HepG2 (cell line): Measurements from ENCODE around the gene EIF4A3. TPM values are rescaled to one million over a fixed set of nuclear protein-coding genes. Genes with fewer than 3 reads are reported as not detected.

ENCODE experiments used
- ATAC-seq: fragments of 200-7000 bp; cut with Tn5 transposase; 3 replicates; pipeline ENCODE4 v1.9.1; 2020; ENCODE audit warnings: mild to moderate bottlenecking, moderate library complexity
- BruUV-seq: library from RNA; stranded (reverse); fragments of 400-500 nt; replicated peaks from 2 replicates; lab custom pipeline; 2021; lab: Mats Ljungman, UMichigan
- CTCF ChIA-PET: fragments of 300-600 bp; formaldehyde crosslinking; extraction: SDS; loops from one replicate; lab custom pipeline; 2021; ENCODE audit warnings: low total read pairs, inconsistent platforms, low intra/inter-chr PET ratio; lab: Yijun Ruan, JAX
- POLR2A ChIA-PET: fragments of 350-600 bp; sonication (Branson Sonifier 250); formaldehyde crosslinking; loops from one replicate; lab custom pipeline; 2020; ENCODE audit warnings: antibody characterized with exemption, inconsistent platforms; lab: Yijun Ruan, JAX
- DNase-seq: peaks from one replicate; pipeline ENCODE4 v3.0.0-alpha.2; 2015; ENCODE audit warnings: low spot score
- FAIRE-seq: peaks from 3 replicates; lab custom pipeline; 2011; peaks lifted over from hg19 to GRCh38; lab: Jason Lieb, UNC
- H2AFZ ChIP-seq: one replicate; pipeline ENCODE4 v1.6.1; 2011; ENCODE audit warnings: low read length, inconsistent platforms
- H3K27ac ChIP-seq: fragments of 300-600 bp; 3 replicates; pipeline ENCODE4 v1.8.0; 2011; ENCODE audit warnings: mixed run types, mild to moderate bottlenecking, mixed read lengths, low read length, inconsistent platforms; ENCODE audit not compliant: insufficient read depth; ENCODE audit errors: extremely low read length
- H3K27me3 ChIP-seq, 2 experiments: fragments of 200-600 bp in 1 of 2; 2 replicates in 1 of 2; 3 replicates in 1 of 2; pipeline versions ENCODE4 v1.6.0 to v1.8.0; 2011; ENCODE audit warnings: low read length in 2 of 2, mild to moderate bottlenecking in 2 of 2, moderate library complexity in 2 of 2, inconsistent platforms in 1 of 2; ENCODE audit not compliant: insufficient read depth in 2 of 2, control insufficient read depth in 1 of 2
- H3K36me3 ChIP-seq, 2 experiments: fragments of 200-600 bp in 1 of 2; replicated peaks in 1 of 2; 2 replicates in 1 of 2; 3 replicates in 1 of 2; pipeline versions ENCODE4 v1.5.1 to v1.8.0; 2011; ENCODE audit warnings: low read length in 2 of 2, inconsistent platforms in 1 of 2; ENCODE audit not compliant: insufficient read depth in 2 of 2, control insufficient read depth in 1 of 2
- H3K4me1 ChIP-seq: 2 replicates; pipeline ENCODE4 v1.5.1; 2012; ENCODE audit warnings: low read length, inconsistent platforms; ENCODE audit not compliant: insufficient read depth
- H3K4me2 ChIP-seq: 2 replicates; pipeline ENCODE4 v1.6.0; 2011; ENCODE audit warnings: low read depth, low read length, inconsistent platforms
- H3K4me3 ChIP-seq, 3 experiments: fragments of 200-600 bp in 1 of 3; sonication (generic), shearing (Covaris generic) in 1 of 3; replicated peaks in 1 of 3; 2 replicates each; pipeline ENCODE4 v1.5.1; 2011 to 2016; ENCODE audit warnings: low read length in 3 of 3, inconsistent platforms in 2 of 3, low read depth in 2 of 3, mild to moderate bottlenecking in 2 of 3, control low read depth in 1 of 3, mixed read lengths in 1 of 3; ENCODE audit not compliant: insufficient read depth in 1 of 3
- H3K79me2 ChIP-seq: one replicate; pipeline ENCODE4 v1.6.1; 2011; ENCODE audit warnings: low read length, inconsistent platforms; ENCODE audit not compliant: insufficient read depth
- H3K9ac ChIP-seq: 2 replicates; pipeline ENCODE4 v1.6.0; 2011; ENCODE audit warnings: mild to moderate bottlenecking, low read depth, low read length, inconsistent platforms; ENCODE audit not compliant: insufficient read depth
- H3K9me3 ChIP-seq: 2 replicates; pipeline ENCODE4 v1.5.1; 2012; ENCODE audit warnings: mild to moderate bottlenecking, low read length
- H4K20me1 ChIP-seq: 2 replicates; pipeline ENCODE4 v1.6.0; 2011; ENCODE audit warnings: inconsistent platforms, mild to moderate bottlenecking, low read length, moderate library complexity; ENCODE audit not compliant: insufficient read depth
- ELK4 ChIP-seq: sonication (generic); formaldehyde crosslinking; IDR thresholded peaks from 2 replicates; pipeline ENCODE4 v1.9.0; 2021; ENCODE audit warnings: missing genetic modification reagents, borderline replicate concordance
- GTF3A ChIP-seq: sonication (generic); formaldehyde crosslinking; conservative IDR thresholded peaks from 2 replicates; pipeline ENCODE4 v1.4.0; 2020; ENCODE audit warnings: mild to moderate bottlenecking, missing genetic modification reagents
- NR1H2 ChIP-seq: sonication (generic); formaldehyde crosslinking; IDR thresholded peaks from 2 replicates; pipeline ENCODE4 v1.8.1; 2022; ENCODE audit warnings: low read depth, missing genetic modification reagents, borderline replicate concordance
- SUZ12 ChIP-seq: fragments of 150-350 bp; IDR thresholded peaks from 2 replicates; pipeline ENCODE4 v1.6.1; 2014; ENCODE audit warnings: low read depth, low read length
- ZBTB33 ChIP-seq: sonication (generic); formaldehyde crosslinking; IDR thresholded peaks from 2 replicates; pipeline ENCODE4 v1.4.0; 2020; ENCODE audit warnings: missing genetic modification reagents
- ZNF260 ChIP-seq: sonication (generic); formaldehyde crosslinking; IDR thresholded peaks from 2 replicates; pipeline ENCODE4 v1.4.0; 2020; ENCODE audit warnings: missing genetic modification reagents, low read depth, mild to moderate bottlenecking, borderline replicate concordance
- ZNF564 ChIP-seq: sonication (generic); formaldehyde crosslinking; IDR thresholded peaks from 2 replicates; pipeline ENCODE4 v1.8.1; 2023; ENCODE audit warnings: mild to moderate bottlenecking, missing genetic modification reagents
- ZNF629 ChIP-seq: sonication (generic); formaldehyde crosslinking; conservative IDR thresholded peaks from 2 replicates; pipeline ENCODE4 v1.5.0; 2020; ENCODE audit warnings: missing genetic modification reagents
- ZNF768 ChIP-seq: sonication (generic); formaldehyde crosslinking; IDR thresholded peaks from 2 replicates; pipeline ENCODE4 v1.4.0; 2020; ENCODE audit warnings: missing genetic modification reagents
- ZNF780A ChIP-seq: sonication (generic); formaldehyde crosslinking; IDR thresholded peaks from 2 replicates; pipeline ENCODE4 v1.8.0; 2022; ENCODE audit warnings: mild to moderate bottlenecking, missing genetic modification reagents, moderate library complexity
- ZNF850 ChIP-seq: sonication (generic); formaldehyde crosslinking; conservative IDR thresholded peaks from 2 replicates; pipeline ENCODE4 v1.9.0; 2021; ENCODE audit warnings: mild to moderate bottlenecking, missing genetic modification reagents
- WGBS: methylation state at CpG from one replicate; pipeline ENCODE4 v1.1.6; 2017; ENCODE audit warnings: low lambda C conversion rate; 5-methylcytosine and 5-hydroxymethylcytosine counted together
- in situ Hi-C: cut with HindIII; loops from 2 replicates; pipeline ENCODE4 v1.10.0; 2017; ENCODE audit warnings: low pct_unique_long_range_greater_than_20kb; ENCODE audit not compliant: extremely low pct_ligation_motif_present
- intact Hi-C: fragments of 100-400 bp; cut with micrococcal nuclease; formaldehyde crosslinking; loops from one replicate; pipeline ENCODE4 v1.10.0; 2022; ENCODE audit not compliant: unreplicated experiment
- polyA plus RNA-seq, 8 experiments: library from polyadenylated mRNA; depleted of rRNA in 3 of 8; stranded (reverse) in 7 of 8; unstranded in 1 of 8; fragments of >200 nt; fragmentation: Illumina TruSeq in 4 of 8; extraction: Trizol in 4 of 8; gene quantifications; 2 replicates each; pipeline versions ENCODE4 v1.2.1 to v1.2.3, GENCODE V29; 2011 to 2016; ENCODE audit warnings: low read depth in 4 of 8, missing spikeins in 1 of 8, mixed read lengths in 1 of 8; ENCODE audit not compliant: insufficient read depth in 1 of 8
- total RNA-seq, 5 experiments: library from RNA; depleted of rRNA; stranded (reverse); fragments of >200 nt; fragmentation: Illumina TruSeq; extraction: Trizol; gene quantifications; 2 replicates each; pipeline ENCODE4 v1.2.3, GENCODE V29; 2016; ENCODE audit warnings: low read depth in 1 of 5
- TF ChIP-seq, protein P1 (sequence below): IDR thresholded peaks from 2 replicates; pipeline ENCODE4 v1.6.1; 2016
- TF ChIP-seq, protein P2 (sequence below): sonication (generic); formaldehyde crosslinking; IDR thresholded peaks from 2 replicates; pipeline ENCODE4 v1.5.0; 2020; ENCODE audit warnings: mild to moderate bottlenecking, low read depth, missing genetic modification reagents, borderline replicate concordance

The EIF4A3 gene
- total and polyA plus RNA-seq, 2 of the 13 experiments (the other 11 are each of a cell fraction or from before 2014, with no cell fraction given): 145 to 187 TPM

GRCh38 chr17:80096561-80097021 is 50.3 kb downstream of the EIF4A3 start:
- no peak for DNase-seq
- CTCF ChIA-PET: no interaction called here
- Histone ChIP-seq H3K27ac (no peak overlapping the region), H3K9ac (no peak overlapping the region), H3K27me3 (peaks cover 5 to 50% of the 10 kb centered on the region in 2 experiments; a peak in 4 of 5 replicates), H3K4me2 (no peak overlapping the region), H3K4me1 (peaks cover 42% of the 10 kb centered on the region), H2AFZ (no peak overlapping the region), H4K20me1 (no peaks in the 10 kb centered on the region), H3K36me3 (no peaks in the 10 kb centered on the region), H3K4me3 (no peak overlapping the region), H3K9me3 (no peaks in the 10 kb centered on the region), H3K79me2 (peaks cover 1% of the 10 kb centered on the region)
- TF ChIP-seq SUZ12 (no peak), NR1H2 (CRISPR knock-in tag) (no peak)
- ATAC-seq: no peak
- in situ Hi-C loops: no loop called here
- no peak for FAIRE-seq
- no TSS peak for BruUV-seq
- POLR2A ChIA-PET: no interaction called here
- intact Hi-C loops: no loop called here
- WGBS: 47% methylated on average over 12 of the region's 12 CpGs

DNA sequence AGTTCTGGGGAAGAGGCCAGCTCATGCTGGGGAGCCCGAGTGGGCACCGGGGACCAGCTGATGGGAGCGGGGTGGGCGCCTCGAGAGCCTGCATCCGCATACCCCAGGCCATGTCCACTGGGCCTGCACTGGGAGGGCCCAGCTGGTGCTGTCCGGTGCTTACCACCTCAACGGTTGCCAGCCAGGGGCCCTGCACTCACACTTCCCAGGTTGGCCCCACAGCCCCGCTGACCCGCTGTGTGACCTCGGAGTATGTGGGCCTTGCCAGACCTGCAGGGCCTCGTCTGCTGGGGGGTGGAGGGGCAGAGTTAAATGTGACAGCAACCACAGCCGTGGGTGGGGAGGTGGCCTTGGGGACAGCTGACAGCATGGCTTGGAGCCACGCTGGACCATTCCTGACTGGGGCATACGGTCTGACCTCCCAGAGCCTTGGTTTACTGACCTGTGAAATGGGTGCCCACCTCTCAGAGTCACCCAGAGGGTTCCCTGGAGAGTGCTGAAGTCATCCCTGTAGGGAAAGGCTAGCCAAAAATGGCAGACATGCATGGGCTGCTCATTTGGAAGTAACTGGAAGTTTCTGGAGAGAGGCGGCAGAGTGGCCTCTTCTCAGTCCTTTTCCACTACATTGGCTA is 51.0 kb downstream of the EIF4A3 start:
- intact Hi-C loops: no loop called here
- peak; percentile 30 for ATAC-seq
- no peak for FAIRE-seq
- H3K79me2 ChIP-seq: no peaks in the 10 kb centered on the region
- DNase-seq: no peak
- H2AFZ ChIP-seq: no peak overlapping the region
- ChIA-PET POLR2A (interaction anchor here (0.5 to 1.0 kb wide), 2 partner anchors 10 to 32 kb away, joined by 3 read pairs; no protein-coding TSS in a partner anchor), CTCF (no interaction called here)
- no peak overlapping the region for H3K4me3 ChIP-seq
- no peaks in the 10 kb centered on the region for H3K9me3 ChIP-seq
- no peaks in the 10 kb centered on the region for H3K36me3 ChIP-seq
- no peak overlapping the region for H3K4me2 ChIP-seq
- no TSS peak for BruUV-seq
- H3K27me3 ChIP-seq: peaks cover 5 to 52% of the 10 kb centered on the region in 2 experiments; a peak in 4 of 5 replicates
- H4K20me1 ChIP-seq: no peaks in the 10 kb centered on the region
- 60% methylated on average over 10 of the region's 16 CpGs for WGBS
- no peak overlapping the region for H3K9ac ChIP-seq
- in situ Hi-C loops: no loop called here
- H3K4me1 ChIP-seq: peaks cover 41% of the 10 kb centered on the region
- H3K27ac ChIP-seq: no peak overlapping the region
- TF ChIP-seq ELK4 (CRISPR knock-in tag) (no peak), ZNF260 (CRISPR knock-in tag) (no peak), ZNF564 (no peak), GTF3A (no peak), ZNF850 (CRISPR knock-in tag) (no peak), ZNF780A (CRISPR knock-in tag) (no peak), ZNF629 (CRISPR knock-in tag) (peak; percentile 87), ZBTB33 (CRISPR knock-in tag) (peak; percentile 39; the same call in 1 of the 2 replicates), ZNF768 (CRISPR knock-in tag) (peak; percentile 20; the same call in 1 of the 2 replicates)
- TF ChIP-seq, protein P1, sequence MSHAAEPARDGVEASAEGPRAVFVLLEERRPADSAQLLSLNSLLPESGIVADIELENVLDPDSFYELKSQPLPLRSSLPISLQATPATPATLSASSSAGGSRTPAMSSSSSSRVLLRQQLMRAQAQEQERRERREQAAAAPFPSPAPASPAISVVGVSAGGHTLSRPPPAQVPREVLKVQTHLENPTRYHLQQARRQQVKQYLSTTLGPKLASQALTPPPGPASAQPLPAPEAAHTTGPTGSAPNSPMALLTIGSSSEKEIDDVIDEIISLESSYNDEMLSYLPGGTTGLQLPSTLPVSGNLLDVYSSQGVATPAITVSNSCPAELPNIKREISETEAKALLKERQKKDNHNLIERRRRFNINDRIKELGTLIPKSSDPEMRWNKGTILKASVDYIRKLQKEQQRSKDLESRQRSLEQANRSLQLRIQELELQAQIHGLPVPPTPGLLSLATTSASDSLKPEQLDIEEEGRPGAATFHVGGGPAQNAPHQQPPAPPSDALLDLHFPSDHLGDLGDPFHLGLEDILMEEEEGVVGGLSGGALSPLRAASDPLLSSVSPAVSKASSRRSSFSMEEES: no peak
- TF ChIP-seq, protein P2, sequence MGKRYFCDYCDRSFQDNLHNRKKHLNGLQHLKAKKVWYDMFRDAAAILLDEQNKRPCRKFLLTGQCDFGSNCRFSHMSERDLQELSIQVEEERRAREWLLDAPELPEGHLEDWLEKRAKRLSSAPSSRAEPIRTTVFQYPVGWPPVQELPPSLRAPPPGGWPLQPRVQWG: no peak
